Body of pancreas (tissue), 4 donors: ENCODE measurements around the gene DDX1.

Experiments
- CTCF ChIP-seq, 7 experiments: fragments of 450-650 bp in 4 of 7; fragments of 200-600 bp in 3 of 7; sonication (generic) in 3 of 7; IDR thresholded peaks; one replicate each; pipeline ENCODE4 v1.5.1; 2016 to 2019; ENCODE audit warnings: antibody characterized with exemption in 7 of 7
- POLR2A ChIP-seq, 3 donors: fragments of 450-650 bp; IDR thresholded peaks; one replicate each; pipeline ENCODE4 v1.6.1; 2016; ENCODE audit warnings: antibody characterized with exemption in 3 of 3, mild to moderate bottlenecking in 2 of 3

DNA sequence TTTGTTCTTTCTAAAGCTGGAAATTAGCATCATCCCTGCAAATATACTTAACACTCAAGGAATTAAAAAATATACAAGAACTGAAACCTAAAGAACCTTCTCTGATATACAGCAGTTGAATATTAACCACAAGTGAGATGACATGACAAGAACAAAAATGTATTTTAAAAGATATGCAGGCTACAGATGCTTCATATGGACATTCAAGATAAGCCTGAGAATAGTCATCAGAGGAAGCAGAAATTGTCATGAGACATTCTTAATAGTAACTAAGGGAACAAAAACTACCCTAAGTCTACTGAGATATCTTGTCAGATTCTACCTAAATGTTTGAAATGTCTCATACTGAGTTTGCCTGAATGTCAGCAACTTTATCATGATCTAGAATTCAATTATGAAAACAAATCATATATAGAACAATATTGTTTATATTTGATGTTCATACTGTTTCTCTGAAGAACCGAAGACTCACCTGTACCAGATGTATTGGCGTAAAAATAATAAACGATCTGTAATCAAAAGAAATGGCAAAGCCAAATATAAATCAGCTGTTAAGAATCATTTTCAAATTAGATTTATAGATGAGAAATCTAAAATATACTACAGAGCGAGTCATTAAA, 35.2 kb upstream of the DDX1 start:
- no peak for TF ChIP-seq POLR2A (IDR thresholded peaks at IDR 0.05)
- TF ChIP-seq CTCF (IDR thresholded peaks at IDR 0.05): no peak
